Activated CD8-positive, alpha-beta memory T cell treated with anti-CD3 and anti-CD28 coated beads for 1 hour (primary cell): Measurements from ENCODE around the gene SOS2.
"Not testable (repeated sequence)": the region's sequence is repeated elsewhere in the genome, so short reads cannot be mapped to it uniquely, and the experiment has no call there.

ENCODE experiments used
- DNase-seq, 2 donors: peaks; one replicate each; pipeline ENCODE4 v3.0.0-alpha.2; 2020; ENCODE audit warnings: low read depth in 1 of 2; ENCODE audit errors: extremely low read depth in 1 of 2

Gene SOS2

DNA sequence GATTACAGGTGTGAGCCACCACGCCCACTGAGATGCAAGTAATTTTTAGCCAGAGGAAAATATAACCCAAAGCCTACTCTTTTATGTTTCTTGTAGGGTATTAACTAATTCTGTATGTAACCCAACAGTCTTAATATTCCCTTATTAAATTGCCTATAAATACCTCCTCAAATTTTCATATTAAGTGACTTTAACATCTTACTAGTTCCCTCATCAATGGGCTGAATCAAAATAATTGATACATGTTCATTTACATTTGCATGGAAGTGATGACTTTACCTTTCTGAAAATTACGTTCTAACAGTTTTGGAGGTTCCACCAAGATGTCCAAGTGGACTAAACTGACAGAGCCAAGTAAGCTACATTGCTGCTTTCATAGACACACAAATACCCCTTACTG, 3.1 kb downstream of the SOS2 start:
- DNase-seq: no peak

DNA sequence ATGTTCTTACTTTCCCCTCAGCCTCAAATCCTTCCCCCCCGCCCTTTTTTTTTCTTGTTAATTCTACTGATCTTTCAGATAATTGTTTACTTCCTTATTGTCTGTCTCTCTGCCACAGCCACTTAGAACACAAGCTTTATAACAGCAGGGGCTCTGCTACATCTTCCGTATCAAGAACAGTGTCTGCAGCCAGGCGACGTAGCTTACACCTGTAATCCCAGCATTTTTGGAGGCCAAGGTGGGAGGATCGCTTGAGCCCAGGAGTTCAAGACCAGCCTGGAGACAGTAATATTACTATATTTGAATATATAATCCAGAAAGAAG, 5.4 kb downstream of the SOS2 start:
- DNase-seq: no peak

DNA sequence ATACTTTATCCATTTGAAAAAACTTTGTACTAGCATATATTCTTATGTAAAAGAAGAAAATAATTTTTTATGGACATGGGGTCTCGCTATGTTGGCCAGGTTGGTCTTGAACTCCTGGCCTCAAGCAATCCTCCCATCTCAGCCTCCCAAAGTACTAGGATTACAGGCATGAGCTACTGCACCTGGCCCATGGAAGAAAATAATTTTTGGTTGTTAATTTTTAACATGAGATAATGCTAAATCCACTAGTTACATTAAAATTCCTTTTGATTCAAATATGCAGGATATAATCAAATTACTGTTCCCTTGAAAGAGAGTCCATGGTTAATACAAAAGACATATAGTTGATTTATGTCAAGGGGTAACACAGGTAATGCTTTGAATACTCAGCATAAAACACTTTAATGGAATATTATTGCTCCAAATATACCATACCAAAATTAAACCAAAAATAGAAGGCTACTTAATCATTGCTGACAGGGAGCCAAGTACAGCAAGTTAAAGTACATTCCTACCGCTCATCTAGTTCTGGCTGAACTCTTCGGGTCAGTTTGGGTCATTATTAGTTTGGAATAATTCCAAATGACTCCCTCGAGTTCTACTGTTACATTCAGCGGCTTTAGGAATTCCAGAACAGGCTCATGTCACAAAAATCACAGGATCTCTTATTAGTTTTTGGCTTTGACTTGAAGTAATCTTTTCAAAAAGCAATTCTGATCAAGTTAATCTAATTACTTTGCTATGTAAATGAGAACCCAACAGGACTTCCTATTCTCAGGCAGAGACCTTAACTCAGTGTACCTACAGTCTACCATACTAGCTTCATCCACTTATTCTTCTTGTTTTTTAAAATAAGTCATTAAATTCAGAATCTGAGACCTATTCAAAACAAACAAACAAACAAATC, 6.1 kb downstream of the SOS2 start:
- DNase-seq: no peak

DNA sequence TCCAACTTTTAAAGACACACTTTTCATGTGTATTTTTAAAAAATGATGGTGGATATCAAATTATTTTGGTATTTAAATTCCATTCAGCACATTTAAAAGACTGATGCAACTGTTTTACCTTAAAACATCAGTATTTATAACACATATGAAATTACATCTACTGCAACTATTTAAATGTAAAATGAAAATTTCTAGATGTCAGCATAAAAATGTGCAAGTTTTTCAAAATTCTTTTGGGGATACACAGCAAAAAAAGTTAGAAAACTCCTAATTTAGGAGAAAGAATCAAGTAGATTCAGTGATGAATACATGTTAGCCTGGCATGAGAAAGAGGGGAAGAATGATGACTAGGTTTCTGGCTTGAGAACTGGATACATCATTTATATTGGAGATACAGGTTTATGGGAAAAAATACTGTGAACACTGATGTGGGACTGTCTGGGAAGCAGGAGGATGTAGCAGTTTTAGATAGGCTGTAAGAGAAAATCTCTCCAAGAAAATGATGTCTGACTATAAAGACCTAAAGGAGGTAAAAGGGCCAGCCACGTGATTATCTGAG, 9.2 kb downstream of the SOS2 start:
- DNase-seq: no peak

DNA sequence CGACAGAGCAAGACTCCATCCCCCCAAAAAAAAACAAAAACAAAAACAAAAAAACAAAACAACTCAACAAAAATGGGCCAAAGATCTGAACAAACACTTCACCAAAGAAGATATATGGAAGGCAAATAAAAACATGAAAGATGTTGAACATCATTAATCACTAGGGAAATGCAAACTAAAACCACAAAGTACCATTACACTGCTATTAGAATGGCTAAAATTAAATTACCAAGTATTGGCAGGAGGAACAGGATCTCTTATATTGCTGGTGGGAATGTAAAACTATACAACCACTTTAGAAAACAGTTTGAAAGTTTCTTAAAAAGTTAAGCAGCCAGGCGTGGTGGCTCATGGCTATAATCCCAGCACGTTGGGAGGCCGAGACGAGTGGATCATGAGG, 12.9 kb downstream of the SOS2 start:
- no peak for DNase-seq

DNA sequence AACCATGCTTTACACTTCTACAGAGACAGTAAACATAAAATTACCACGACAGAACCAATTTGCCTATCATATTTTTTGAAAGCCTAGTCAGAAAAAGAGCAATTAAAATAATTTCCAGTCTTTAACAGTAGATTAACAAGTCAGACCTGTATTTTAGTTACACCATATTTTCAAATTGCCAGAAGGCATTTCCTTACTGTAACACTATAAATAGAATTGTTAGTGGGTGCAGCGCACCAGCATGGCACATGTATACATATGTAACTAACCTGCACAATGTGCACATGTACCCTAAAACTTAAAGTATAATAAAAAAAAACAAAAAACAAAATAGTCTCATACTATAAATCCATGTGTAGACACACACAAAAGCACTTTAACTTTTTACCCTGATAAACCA, 16.0 kb downstream of the SOS2 start:
- no peak for DNase-seq

DNA sequence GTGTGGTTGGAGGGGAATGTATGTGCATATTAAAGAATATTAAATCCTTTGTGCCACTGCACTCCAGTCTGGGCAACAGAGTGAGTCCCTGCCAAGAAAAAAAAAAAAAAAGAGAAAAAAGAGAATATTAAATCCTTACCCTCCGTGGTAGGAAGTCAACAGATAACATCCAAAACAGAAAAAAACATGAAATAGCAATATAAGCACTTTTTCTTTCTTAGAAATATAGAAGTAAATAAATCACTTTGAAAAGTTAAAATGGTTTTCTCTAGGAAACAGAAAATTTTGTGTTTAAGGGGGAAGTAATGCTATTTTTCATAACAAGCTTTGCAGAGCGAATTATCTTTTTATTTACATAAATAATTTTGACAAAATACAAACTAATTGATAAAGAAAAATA, 17.6 kb downstream of the SOS2 start:
- DNase-seq: no peak

DNA sequence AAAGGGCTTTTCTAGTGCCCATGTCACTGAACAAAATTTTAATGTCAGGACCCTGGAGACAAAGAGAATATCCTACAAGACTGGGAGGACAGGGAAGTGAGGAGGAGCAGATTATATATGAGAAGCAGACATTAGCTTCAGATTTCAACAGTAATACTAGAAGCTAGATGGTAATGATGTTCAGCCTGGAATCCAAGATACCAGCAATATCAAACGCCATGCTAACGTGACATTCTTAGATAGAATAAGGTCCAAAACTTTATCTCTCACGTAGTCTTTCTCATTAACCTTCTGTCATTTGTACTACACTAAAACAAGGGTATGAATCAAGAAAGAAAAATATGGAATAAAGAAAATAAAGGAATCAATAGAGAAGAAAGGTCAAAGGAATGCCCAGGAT, 18.7 kb downstream of the SOS2 start:
- no peak for DNase-seq

DNA sequence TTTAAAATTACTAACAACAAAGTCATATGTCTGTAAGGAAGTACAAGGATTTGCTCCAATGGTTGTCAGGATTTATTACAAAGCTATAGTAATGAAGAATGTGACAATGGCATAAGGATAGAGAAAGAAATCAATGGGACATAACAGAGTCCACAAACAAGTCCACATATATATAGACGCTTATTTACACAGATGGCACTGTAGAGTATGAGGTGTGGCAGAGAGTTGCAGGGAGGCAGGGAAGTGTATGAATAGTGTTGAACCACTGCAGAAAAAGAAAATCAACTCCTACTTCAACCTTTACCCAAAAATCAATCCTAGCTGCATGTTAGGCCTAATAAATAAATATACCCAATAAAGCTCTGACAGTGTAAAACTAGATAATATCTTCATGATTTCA, 21.3 kb downstream of the SOS2 start:
- no peak for DNase-seq

DNA sequence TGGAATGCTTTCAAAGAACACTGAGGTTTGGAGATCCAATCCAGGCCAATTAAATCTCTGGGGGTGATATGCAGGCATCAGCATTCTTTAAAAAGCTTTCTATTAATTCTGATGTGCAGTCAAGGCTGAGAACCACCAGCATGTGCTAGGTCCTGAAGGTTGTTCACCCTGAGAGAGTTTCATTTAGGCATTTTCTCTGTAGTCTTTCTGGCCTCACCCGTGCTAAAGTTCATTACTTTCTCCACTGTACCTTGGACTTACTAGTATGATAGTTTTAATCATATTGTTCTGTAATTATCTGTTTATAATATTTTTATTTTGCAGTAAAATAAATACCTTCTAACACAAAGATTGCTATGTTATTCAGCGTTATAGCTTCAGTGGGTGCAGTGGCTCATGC, 32.9 kb downstream of the SOS2 start:
- no peak for DNase-seq

DNA sequence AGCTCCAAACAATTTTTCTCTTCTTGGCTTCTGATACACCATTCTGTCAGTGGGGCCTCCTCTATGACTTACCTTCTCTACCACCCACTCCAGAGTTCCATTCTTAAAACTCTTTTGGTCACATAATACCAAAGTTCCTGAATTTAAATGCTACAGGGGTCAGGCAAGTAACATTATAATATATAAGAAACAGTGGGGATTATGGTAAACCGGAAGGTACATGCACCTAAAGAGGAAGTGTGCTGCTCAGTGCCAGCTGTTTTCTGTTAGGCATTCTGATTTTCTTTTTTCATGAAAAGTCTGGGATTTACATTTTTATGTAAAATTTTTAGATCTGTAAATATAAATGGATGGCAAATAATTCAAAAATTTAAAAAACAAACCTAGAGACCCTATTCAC, 39.9 kb downstream of the SOS2 start:
- DNase-seq: no peak

DNA sequence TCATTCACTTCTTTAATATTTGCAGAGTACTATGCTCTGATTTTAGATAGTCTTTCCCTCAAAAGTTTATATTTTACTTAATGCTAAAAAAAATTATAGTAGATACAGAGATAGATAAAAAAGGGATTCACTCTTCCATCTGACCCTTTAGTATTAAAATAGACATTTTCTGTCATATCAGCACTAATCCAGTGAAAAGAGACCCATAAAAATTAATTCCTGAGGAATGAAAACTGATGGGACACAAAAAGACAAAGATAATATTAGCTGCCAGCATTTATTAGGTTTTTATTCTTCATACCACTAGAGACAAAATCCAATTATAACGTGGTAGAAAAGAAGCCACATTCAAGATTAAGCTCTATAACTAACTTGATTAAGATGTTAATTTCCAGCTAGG, 45.3 kb downstream of the SOS2 start:
- no peak for DNase-seq

DNA sequence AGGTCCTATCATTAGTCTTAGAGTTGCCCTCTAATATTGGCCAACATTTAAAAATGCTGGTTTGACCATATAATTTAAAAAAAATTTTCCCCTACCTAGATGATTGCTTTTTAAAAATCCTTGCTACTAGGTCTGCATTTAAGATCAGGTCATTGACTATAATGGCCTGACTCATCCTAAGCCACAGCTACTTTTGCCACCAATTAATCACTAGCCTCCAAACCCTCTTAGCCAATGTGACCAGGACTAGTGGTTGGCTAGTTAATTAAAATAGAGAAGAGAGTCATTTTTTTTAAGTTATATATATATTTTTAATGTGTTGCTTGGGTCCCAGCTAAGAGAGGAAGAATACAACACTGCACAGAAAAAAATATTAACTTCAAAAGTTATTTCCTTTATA, 57.5 kb downstream of the SOS2 start:
- DNase-seq: no peak

DNA sequence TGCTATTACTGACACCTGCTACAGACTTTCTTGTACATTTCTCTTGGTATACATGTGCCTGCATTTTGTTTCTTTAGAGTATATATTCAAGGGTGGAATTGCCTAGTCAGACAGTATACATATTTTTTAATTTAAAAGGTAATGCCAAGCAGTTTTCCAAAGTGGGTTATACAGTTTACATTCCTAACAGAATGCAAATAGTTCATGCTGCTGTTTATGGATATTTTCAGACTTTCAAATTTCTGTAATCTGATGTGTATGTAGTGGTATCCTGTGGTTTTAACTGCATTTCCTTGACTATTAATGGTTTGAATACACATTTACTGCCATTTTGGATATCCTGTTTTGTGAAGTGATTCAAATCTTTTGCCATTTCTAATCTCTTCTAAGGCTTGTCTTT, 59.5 kb downstream of the SOS2 start:
- no peak for DNase-seq

DNA sequence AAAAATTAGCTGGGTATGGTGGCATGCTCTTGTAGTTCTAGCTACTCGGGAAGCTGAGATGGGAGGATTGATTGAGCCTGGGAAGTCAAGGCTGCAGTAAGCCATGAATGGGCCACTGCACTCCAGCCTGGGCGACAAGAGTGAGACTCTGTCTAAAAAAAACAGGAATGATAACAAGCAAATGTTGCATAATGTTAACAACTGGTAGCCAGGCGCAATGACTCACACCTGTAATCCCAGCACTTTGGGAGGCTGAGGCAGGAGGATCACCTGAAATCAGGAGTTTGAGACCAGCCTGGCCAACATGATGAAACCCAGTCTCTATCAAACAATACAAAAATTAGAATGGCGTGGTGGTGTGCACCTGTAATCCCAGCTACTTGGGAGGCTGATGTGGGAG, 64.0 kb downstream of the SOS2 start:
- DNase-seq: not testable (repeated sequence)

DNA sequence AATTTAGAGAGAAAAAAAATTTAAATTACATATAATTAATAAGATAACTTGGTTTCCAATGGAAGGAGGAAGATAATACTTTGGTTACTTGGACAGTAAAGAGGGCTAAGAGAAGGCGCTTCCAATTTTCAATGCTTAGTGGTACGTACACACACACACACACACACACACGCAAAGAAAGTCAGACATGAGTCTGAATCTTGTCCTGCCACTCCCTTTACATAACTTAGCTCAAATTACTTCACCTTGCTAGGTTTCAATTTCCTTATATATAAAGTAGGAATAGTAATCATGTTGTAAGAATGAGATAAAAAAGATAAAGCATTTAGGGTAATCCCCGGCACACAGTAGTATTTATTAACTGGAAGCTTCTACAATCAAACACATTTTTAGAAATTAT, 75.3 kb downstream of the SOS2 start:
- DNase-seq: no peak

DNA sequence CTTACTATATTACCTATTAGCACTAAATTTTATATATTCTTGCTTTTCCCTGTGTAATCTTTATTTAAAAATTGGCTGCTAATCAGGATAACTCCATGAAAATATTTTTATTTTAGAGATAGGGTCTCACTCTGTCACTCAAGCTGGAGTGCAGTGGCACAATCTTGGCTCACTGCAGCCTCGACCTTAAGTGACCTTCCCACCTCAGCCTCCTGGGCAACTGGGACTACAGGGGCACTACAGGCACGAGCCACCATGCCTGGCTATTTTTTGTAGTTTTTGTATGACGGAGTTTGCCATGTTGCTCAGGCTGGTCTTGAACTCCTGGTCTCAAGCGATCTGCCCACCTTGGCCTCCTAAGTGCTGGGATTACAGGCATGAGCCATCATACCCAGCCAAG, 82.6 kb downstream of the SOS2 start:
- no peak for DNase-seq

DNA sequence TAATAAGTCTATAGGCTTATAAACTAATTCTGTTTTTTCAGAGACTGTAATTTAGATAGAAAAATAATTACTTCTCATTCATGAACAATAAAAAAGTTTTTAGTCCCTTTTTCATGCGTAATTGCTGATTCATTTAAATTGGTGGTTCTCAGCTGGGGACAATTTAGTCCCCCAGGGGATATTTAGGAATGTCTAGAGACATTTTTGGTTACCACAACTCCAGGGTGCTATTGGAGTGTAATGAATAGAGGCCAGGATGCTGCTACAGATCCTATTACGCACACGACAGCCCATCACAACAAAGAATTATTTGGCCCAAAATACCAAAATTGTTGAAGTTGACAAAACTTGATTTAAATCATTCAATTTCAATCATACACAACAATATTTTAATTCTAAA, 92.2 kb downstream of the SOS2 start:
- no peak for DNase-seq

DNA sequence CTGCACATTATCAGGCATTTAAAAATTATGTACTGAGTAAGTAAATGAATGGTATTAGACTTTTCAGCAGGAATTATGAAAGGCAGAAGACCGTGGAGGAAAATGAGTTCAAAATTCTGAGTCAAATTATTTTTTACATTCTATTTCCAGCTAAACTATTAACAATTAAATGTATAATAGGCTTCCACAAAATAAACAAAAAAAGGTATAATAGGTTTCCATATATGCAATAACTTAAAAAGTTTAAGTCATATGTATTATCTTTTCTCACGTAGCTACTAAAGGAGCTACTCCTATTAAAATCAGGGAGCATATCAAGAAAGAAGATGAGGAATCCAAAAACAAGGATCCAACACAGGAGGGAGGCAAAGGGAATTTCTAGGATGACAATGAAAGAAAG, 103.6 kb downstream of the SOS2 start:
- DNase-seq: no peak

DNA sequence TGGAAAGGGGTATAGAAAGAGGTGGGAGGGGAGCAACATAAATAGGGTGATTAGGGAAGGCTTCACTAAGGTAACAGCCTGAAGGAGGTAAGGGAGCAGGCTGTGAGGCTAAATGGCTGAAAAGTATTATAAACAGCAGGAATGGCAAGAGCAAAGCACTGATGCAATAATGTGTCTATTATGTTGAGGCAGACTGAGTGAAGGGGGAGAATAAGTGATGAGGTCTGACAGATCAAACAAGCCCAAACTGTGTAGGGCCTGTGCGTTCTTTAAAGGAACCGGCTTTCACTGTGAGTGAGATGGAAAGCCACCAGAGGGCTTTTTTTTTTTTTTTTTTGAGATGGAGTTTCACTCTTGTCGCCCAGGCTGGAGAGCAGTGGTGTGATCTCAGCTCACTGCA, 108.3 kb downstream of the SOS2 start:
- DNase-seq: no peak

DNA sequence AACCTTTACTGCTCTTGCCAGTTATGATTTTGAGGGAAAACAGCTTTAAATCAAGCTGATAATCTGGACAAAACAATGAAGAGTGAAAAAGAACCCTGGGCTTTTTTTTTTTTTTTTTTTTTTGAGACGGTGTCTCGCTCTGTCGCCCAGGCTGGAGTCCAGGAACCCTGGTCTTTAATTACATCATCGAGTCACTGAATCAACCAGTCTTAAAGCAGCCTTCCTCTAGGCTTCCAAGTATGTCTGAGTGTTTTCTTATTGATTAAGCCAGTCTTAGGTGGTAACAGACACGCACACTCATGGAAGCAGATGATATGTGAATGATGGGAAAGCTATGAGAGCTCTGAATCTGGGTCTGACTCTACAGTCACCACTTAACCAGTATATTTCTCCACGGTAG, 109.1 kb downstream of the SOS2 start:
- no peak for DNase-seq

DNA sequence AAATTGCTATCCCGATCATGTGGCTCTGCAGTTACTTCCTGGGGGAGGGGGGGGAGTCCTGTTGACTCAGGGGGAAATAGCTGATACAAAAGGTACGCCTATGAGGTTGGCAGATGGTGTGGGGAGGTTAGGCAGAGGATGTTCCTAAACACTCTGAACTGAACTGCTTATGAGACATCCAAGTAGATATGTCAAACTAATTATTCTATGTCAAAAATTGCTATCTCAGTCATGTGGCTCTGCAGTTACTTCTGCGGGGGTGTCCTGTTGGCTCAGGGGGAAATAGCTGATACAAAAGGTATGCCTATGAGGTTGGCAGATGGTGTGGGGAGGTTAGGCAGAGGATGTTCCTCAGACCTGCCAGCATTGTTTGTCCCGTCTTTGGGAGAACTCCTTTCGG, 109.9 kb downstream of the SOS2 start:
- DNase-seq: no peak

DNA sequence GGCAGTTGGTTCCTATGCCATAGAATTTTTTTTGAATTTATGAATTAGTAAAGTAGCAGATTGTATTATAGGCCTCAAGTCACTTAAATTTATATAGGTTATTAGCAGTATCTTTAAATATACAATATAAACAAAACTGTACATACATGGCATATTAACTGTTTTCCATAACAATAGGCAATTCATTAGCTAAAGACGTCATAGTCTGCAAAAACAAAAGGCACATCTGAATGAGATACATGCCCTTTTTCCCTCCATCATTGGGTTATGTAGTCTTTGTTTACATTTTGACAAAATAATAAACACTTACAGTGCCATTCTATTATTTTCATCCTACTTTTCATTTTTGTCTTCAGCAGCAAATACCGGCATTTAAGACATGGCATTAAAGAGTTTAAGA, 113.9 kb downstream of the SOS2 start:
- DNase-seq: no peak
